H1 (cell line): Measurements from ENCODE around the gene FNDC3A. TPM values are rescaled to one million over a fixed set of nuclear protein-coding genes. Genes with fewer than 3 reads are reported as not detected.

Experiments used
- CTBP2 ChIP-seq: IDR thresholded peaks from 2 replicates; pipeline ENCODE4 v1.7.0; 2011; ENCODE audit warnings: borderline replicate concordance, mild to moderate bottlenecking, moderate library complexity, mixed read lengths, low read length; ENCODE audit not compliant: insufficient read depth, insufficient read length
- SIRT6 ChIP-seq: IDR thresholded peaks from one replicate; pipeline ENCODE4 v1.7.1; 2012; ENCODE audit warnings: low read length, inconsistent platforms
- SP4 ChIP-seq: IDR thresholded peaks from 2 replicates; pipeline ENCODE4 v1.6.1; 2012; ENCODE audit warnings: low read length, inconsistent platforms
- SUZ12 ChIP-seq: fragments of 200-600 bp; sonication (generic); IDR thresholded peaks from 2 replicates; pipeline ENCODE4 v1.6.1; 2012; ENCODE audit warnings: mild to moderate bottlenecking, inconsistent platforms, low read length, moderate library complexity, mixed read lengths
- polyA plus RNA-seq, 7 experiments: library from polyadenylated mRNA; depleted of rRNA in 3 of 7; stranded (reverse) in 5 of 7; unstranded in 2 of 7; fragments of >200 nt in 5 of 7; fragments of 200-250 nt in 2 of 7; gene quantifications; 1 replicate in 5 of 7; 2 replicates in 1 of 7; 4 replicates in 1 of 7; pipeline versions ENCODE4 v1.2.1 to v1.2.3, GENCODE V29; 2011 to 2013; ENCODE audit warnings: missing spikeins in 2 of 7, mixed read lengths in 2 of 7
- total RNA-seq: library from RNA; stranded (reverse); fragmentation: NEBNext Ultra II Directional; extraction: Animal tissue kit (Norgen Biotek cat#: 25700); gene quantifications from 2 replicates; pipeline ENCODE4 v1.2.1, GENCODE V29; 2021

The FNDC3A gene
- total and polyA plus RNA-seq, 2 of the 8 experiments (the other 6 are each of a cell fraction or from before 2014, with no cell fraction given) = 14.6 to 26.0 TPM

GRCh38 chr13:49099513-49099877 is 123.8 kb downstream of the FNDC3A start (continued):
- TF ChIP-seq SUZ12 (no peak), SP4 (no peak), SIRT6 (no peak), CTBP2 (no peak)
- TF ChIP-seq, all 59 proteins: peak for 0
